ENCODE measurements around the gene REC114.

DNA sequence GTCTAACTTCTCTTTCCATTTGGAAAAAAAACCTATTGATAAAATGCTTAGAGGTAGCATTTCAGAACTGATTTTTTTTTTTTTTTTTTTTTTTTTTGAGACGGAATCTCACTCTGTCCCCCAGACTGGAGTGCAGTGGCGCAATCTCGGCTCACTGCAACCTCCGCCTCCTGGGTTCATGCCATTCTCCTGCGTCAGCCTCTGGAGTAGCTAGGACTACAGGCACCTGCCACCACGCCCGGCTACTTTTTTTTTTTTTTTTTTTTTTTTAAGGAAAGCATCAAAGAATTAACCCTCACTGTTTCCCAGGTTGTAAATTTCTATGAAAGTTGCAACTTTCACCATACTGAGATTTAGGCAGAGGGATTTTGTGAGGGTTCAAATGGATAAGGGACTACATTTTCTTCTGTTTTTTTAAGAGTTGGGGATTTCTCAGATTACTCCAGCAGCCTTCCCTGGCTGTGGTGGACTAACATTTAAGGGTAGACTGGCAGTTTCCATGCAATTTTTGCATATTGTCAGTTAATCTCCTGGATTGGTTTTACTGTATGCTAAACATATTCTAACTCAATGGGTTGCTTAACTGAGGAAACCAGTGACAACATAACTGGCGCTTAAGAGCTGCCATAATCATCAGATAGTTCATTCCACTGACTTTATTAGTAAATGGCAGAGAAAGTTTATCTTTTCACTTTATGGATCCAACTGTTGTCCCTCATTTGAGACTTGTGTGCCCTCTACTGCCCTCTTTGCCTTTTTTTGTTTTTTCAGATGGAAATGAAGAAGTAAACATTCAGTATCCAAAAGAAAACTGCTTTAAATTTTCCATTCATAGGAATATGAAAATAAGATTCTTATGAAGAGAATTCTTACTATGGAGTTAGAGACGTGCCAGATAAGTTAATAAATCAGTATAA, 96.5 kb downstream of the REC114 start:
- TF ChIP-seq PKNOX1 (IDR thresholded peaks at IDR 0.05) (no peak), FOXM1 (IDR thresholded peaks at IDR 0.05; ENCODE audit: borderline replicate concordance) (no peak), TARDBP (IDR thresholded peaks at IDR 0.05) (no peak), BHLHE40 (IDR thresholded peaks at IDR 0.05; ENCODE audit: borderline replicate concordance) (no peak), ELF4 (IDR thresholded peaks at IDR 0.05) (no peak), LEF1 (IDR thresholded peaks at IDR 0.05; ENCODE audit: borderline replicate concordance) (no peak), SUZ12 (IDR thresholded peaks at IDR 0.05) (no peak), FOXK2 (IDR thresholded peaks at IDR 0.05) (no peak), SP1 (IDR thresholded peaks at IDR 0.05) (no peak), FOXA1 (IDR thresholded peaks at IDR 0.05) (no peak), ARNT (IDR thresholded peaks at IDR 0.05) (no peak), NFRKB (IDR thresholded peaks at IDR 0.05) (no peak), CTBP1 (IDR thresholded peaks at IDR 0.05; ENCODE audit: borderline replicate concordance) (no peak), ZNF384 (IDR thresholded peaks at IDR 0.05) (no peak)

All from HEK293T (cell line).